GM23338 (cell line): ENCODE data around the gene WFDC12. TPM values are rescaled to one million over a fixed set of nuclear protein-coding genes. Genes with fewer than 3 reads are reported as not detected.

Source experiments
- ATAC-seq: fragments of 200-7000 bp; cut with Tn5 transposase; 3 replicates; pipeline ENCODE4 v1.9.1; 2020
- DNase-seq: peaks from one replicate; pipeline ENCODE4 v3.0.0-alpha.2; 2015; ENCODE audit warnings: low spot score
- H2AFZ ChIP-seq: fragments of 200-600 bp; sonication (generic); 2 replicates; pipeline ENCODE4 v1.8.0; 2016; ENCODE audit warnings: antibody characterized with exemption, mild to moderate bottlenecking, moderate library complexity
- H3F3A ChIP-seq: fragments of 200-600 bp; sonication (generic); replicated peaks from 2 replicates; pipeline ENCODE4 v1.8.0; 2017; ENCODE audit warnings: antibody characterized with exemption, mixed run types, low read depth
- H3K27ac ChIP-seq: fragments of 200-600 bp; sonication (generic); 2 replicates; pipeline ENCODE4 v1.6.1; 2016; ENCODE audit warnings: low read depth
- H3K27me3 ChIP-seq: fragments of 200-600 bp; sonication (generic); 2 replicates; pipeline ENCODE4 v1.8.0; 2016; ENCODE audit warnings: mild to moderate bottlenecking, mixed run types, moderate library complexity; ENCODE audit not compliant: insufficient read depth
- H3K36me3 ChIP-seq: fragments of 200-600 bp; sonication (generic); 2 replicates; pipeline ENCODE4 v1.8.0; 2016; ENCODE audit warnings: mild to moderate bottlenecking; ENCODE audit not compliant: insufficient read depth
- H3K4me1 ChIP-seq: fragments of 200-600 bp; sonication (generic); 2 replicates; pipeline ENCODE4 v1.8.0; 2016; ENCODE audit warnings: mild to moderate bottlenecking, moderate library complexity; ENCODE audit not compliant: insufficient read depth
- H3K4me2 ChIP-seq: fragments of 200-600 bp; sonication (generic); 2 replicates; pipeline ENCODE4 v1.7.1; 2017; ENCODE audit warnings: mixed run types
- H3K4me3 ChIP-seq: fragments of 200-600 bp; sonication (generic); 2 replicates; pipeline ENCODE4 v1.6.1; 2016; ENCODE audit warnings: mixed run types
- H3K79me2 ChIP-seq: fragments of 200-600 bp; sonication (generic); replicated peaks from 2 replicates; pipeline ENCODE4 v1.8.0; 2017; ENCODE audit warnings: mild to moderate bottlenecking; ENCODE audit not compliant: insufficient read depth
- H3K9me2 ChIP-seq: fragments of 200-600 bp; sonication (generic); 2 replicates; pipeline ENCODE4 v1.8.0; 2017; ENCODE audit not compliant: insufficient read depth
- H4K20me1 ChIP-seq: fragments of 200-600 bp; sonication (generic); replicated peaks from 2 replicates; pipeline ENCODE4 v1.8.0; 2017; ENCODE audit warnings: mild to moderate bottlenecking; ENCODE audit not compliant: insufficient read depth
- H3K27ac Mint-ChIP-seq: 2 replicates; pipeline ENCODE4 v1.8.0; 2020; ENCODE audit warnings: inconsistent platforms, mild to moderate bottlenecking, moderate library complexity, mixed read lengths
- H3K27me3 Mint-ChIP-seq: 3 replicates; pipeline ENCODE4 v1.8.0; 2022; ENCODE audit warnings: low read depth, mild to moderate bottlenecking, moderate library complexity, mixed read lengths, inconsistent platforms; ENCODE audit not compliant: insufficient read depth, poor library complexity
- H3K36me3 Mint-ChIP-seq: 3 replicates; pipeline ENCODE4 v1.8.0; 2021; ENCODE audit warnings: low read depth, mild to moderate bottlenecking, inconsistent platforms, moderate library complexity, mixed read lengths
- H3K4me1 Mint-ChIP-seq: 3 replicates; pipeline ENCODE4 v1.8.0; 2020; ENCODE audit warnings: mild to moderate bottlenecking, inconsistent platforms, mixed read lengths
- H3K4me3 Mint-ChIP-seq: 3 replicates; pipeline ENCODE4 v1.8.0; 2021; ENCODE audit warnings: moderate library complexity, mild to moderate bottlenecking, inconsistent platforms, mixed read lengths
- H3K9me3 Mint-ChIP-seq: 3 replicates; pipeline ENCODE4 v1.8.0; 2020; ENCODE audit warnings: moderate library complexity, mild to moderate bottlenecking, inconsistent platforms, mixed read lengths
- CREB1 ChIP-seq: fragments of 250-450 bp; sonication (Bioruptor Pico); IDR thresholded peaks from 2 replicates; pipeline ENCODE4 v1.5.0; 2020; ENCODE audit warnings: low read depth, mild to moderate bottlenecking, moderate library complexity
- CTCF ChIP-seq, 2 experiments: fragments of 200-600 bp in 1 of 2; sonication (generic) in 1 of 2; conservative IDR thresholded peaks; 2 replicates each; pipeline versions ENCODE4 v1.5.1 to v1.6.1; 2016 to 2017; ENCODE audit warnings: antibody characterized with exemption in 2 of 2, low read depth in 2 of 2, mild to moderate bottlenecking in 2 of 2, moderate library complexity in 1 of 2
- EZH2 ChIP-seq: fragments of 200-600 bp; sonication (generic); IDR thresholded peaks from one replicate; pipeline ENCODE4 v1.8.0; 2017; ENCODE audit warnings: antibody characterized with exemption, mild to moderate bottlenecking, low read depth; ENCODE audit not compliant: unreplicated experiment
- EZH2phosphoT487 ChIP-seq: fragments of 200-600 bp; sonication (generic); IDR thresholded peaks from one replicate; pipeline ENCODE4 v1.8.1; 2018; ENCODE audit warnings: antibody characterized with exemption; ENCODE audit not compliant: unreplicated experiment
- JUNB ChIP-seq: IDR thresholded peaks from one replicate; pipeline ENCODE4 v1.6.1; 2016; ENCODE audit warnings: antibody characterized with exemption; ENCODE audit not compliant: unreplicated experiment
- NANOG ChIP-seq: IDR thresholded peaks from 2 replicates; pipeline ENCODE4 v1.6.1; 2016; ENCODE audit warnings: antibody characterized with exemption, borderline replicate concordance
- POLR2AphosphoS5 ChIP-seq: IDR thresholded peaks from 2 replicates; pipeline ENCODE4 v1.6.1; 2016; ENCODE audit warnings: antibody characterized with exemption, low read depth
- STAT1 ChIP-seq: IDR thresholded peaks from one replicate; pipeline ENCODE4 v1.6.1; 2016; ENCODE audit warnings: antibody characterized with exemption; ENCODE audit not compliant: unreplicated experiment
- ZNF114 ChIP-seq: fragments of 250-450 bp; sonication (Bioruptor Pico); IDR thresholded peaks from 2 replicates; pipeline ENCODE4 v1.5.0; 2020; ENCODE audit warnings: mild to moderate bottlenecking, moderate library complexity
- ZNF331 ChIP-seq: fragments of 250-450 bp; sonication (Bioruptor Pico); IDR thresholded peaks from 2 replicates; pipeline ENCODE4 v1.5.0; 2020; ENCODE audit warnings: low read depth, mild to moderate bottlenecking, moderate library complexity
- polyA plus RNA-seq: library from polyadenylated mRNA; unstranded; fragments of >200 nt; fragmentation: Nextera tagmentation; extraction: Ambion mirVana; gene quantifications from 2 replicates; pipeline ENCODE4 v1.2.1, GENCODE V29; 2016
- total RNA-seq: library from RNA; depleted of rRNA; stranded (reverse); fragments of >200 nt; shearing (Covaris generic); gene quantifications from 2 replicates; pipeline ENCODE4 v1.2.3, GENCODE V29; 2014
- TF ChIP-seq, protein P1 (sequence below): IDR thresholded peaks from 2 replicates; pipeline ENCODE4 v1.6.1; 2016; ENCODE audit warnings: antibody characterized with exemption
- TF ChIP-seq, protein P2 (sequence below): IDR thresholded peaks from one replicate; pipeline ENCODE4 v1.6.1; 2018; ENCODE audit warnings: antibody characterized with exemption; ENCODE audit not compliant: unreplicated experiment
- TF ChIP-seq, protein P3 (sequence below): fragments of 250-450 bp; sonication (Bioruptor Pico); IDR thresholded peaks from 2 replicates; pipeline ENCODE4 v1.5.0; 2020; ENCODE audit warnings: mild to moderate bottlenecking, moderate library complexity

The WFDC12 gene
- total and polyA plus RNA-seq, 2 experiments from 2014 or later: not detected

DNA sequence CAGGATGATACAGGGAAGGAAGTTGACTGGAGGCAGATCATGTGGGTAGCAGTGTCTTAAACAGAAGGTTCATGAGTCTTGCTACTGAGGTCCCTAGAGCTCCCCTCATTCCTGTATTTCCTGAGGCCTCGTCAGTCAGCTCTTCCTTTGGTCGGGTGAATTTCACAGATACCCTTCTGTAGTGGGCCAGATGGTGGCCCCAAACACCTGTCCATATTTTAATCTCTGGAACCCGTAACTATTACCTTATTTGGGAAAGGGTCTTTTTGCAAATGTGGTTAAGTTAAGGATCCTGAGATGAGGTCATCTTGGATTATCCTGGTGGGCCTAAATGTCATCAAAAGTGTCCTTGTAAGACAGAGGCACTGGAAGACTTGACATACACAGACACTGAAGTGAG lies 32.9 kb downstream of the WFDC12 start (continued):
- no peak for TF ChIP-seq ZNF331 (CRISPR knock-in tag)

- H3F3A ChIP-seq: no peaks in the 10 kb centered on the region
- no peak overlapping the region for H3K27ac Mint-ChIP-seq
- H2AFZ ChIP-seq: no peak overlapping the region
- no peak overlapping the region for H3K4me2 ChIP-seq
- no peak overlapping the region for H3K4me3 Mint-ChIP-seq
- H3K4me3 ChIP-seq: no peak overlapping the region
- H3K4me1 Mint-ChIP-seq: peaks cover 14% of the 10 kb centered on the region
- no peaks in the 10 kb centered on the region for H3K9me3 Mint-ChIP-seq
- H3K27me3 ChIP-seq: no peaks in the 10 kb centered on the region
- H3K4me1 ChIP-seq: peaks cover 6% of the 10 kb centered on the region; the same call in 1 of the 2 replicates
- H4K20me1 ChIP-seq: no peaks in the 10 kb centered on the region
- no peaks in the 10 kb centered on the region for H3K79me2 ChIP-seq
- H3K27ac ChIP-seq: no peak overlapping the region
- H3K36me3 Mint-ChIP-seq: no peaks in the 10 kb centered on the region; the same call in 2 of the 3 replicates
- no peak for DNase-seq
- H3K9me2 ChIP-seq: no peaks in the 10 kb centered on the region
- ATAC-seq: no peak
- TF ChIP-seq ZNF114 (CRISPR knock-in tag): no peak
- TF ChIP-seq, protein P1, sequence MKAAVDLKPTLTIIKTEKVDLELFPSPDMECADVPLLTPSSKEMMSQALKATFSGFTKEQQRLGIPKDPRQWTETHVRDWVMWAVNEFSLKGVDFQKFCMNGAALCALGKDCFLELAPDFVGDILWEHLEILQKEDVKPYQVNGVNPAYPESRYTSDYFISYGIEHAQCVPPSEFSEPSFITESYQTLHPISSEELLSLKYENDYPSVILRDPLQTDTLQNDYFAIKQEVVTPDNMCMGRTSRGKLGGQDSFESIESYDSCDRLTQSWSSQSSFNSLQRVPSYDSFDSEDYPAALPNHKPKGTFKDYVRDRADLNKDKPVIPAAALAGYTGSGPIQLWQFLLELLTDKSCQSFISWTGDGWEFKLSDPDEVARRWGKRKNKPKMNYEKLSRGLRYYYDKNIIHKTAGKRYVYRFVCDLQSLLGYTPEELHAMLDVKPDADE: no peak
- TF ChIP-seq ZNF331 (CRISPR knock-in tag): no peak
- TF ChIP-seq STAT1: no peak
- TF ChIP-seq CREB1 (CRISPR knock-in tag): no peak
- TF ChIP-seq EZH2phosphoT487: no peak
- TF ChIP-seq CTCF (conservative IDR thresholded peaks at IDR 0.05; ENCODE audit: low read depth in 2 of 2): no peak
- TF ChIP-seq, protein P2, sequence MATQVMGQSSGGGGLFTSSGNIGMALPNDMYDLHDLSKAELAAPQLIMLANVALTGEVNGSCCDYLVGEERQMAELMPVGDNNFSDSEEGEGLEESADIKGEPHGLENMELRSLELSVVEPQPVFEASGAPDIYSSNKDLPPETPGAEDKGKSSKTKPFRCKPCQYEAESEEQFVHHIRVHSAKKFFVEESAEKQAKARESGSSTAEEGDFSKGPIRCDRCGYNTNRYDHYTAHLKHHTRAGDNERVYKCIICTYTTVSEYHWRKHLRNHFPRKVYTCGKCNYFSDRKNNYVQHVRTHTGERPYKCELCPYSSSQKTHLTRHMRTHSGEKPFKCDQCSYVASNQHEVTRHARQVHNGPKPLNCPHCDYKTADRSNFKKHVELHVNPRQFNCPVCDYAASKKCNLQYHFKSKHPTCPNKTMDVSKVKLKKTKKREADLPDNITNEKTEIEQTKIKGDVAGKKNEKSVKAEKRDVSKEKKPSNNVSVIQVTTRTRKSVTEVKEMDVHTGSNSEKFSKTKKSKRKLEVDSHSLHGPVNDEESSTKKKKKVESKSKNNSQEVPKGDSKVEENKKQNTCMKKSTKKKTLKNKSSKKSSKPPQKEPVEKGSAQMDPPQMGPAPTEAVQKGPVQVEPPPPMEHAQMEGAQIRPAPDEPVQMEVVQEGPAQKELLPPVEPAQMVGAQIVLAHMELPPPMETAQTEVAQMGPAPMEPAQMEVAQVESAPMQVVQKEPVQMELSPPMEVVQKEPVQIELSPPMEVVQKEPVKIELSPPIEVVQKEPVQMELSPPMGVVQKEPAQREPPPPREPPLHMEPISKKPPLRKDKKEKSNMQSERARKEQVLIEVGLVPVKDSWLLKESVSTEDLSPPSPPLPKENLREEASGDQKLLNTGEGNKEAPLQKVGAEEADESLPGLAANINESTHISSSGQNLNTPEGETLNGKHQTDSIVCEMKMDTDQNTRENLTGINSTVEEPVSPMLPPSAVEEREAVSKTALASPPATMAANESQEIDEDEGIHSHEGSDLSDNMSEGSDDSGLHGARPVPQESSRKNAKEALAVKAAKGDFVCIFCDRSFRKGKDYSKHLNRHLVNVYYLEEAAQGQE: no peak
- TF ChIP-seq POLR2AphosphoS5: no peak
- TF ChIP-seq, protein P3, sequence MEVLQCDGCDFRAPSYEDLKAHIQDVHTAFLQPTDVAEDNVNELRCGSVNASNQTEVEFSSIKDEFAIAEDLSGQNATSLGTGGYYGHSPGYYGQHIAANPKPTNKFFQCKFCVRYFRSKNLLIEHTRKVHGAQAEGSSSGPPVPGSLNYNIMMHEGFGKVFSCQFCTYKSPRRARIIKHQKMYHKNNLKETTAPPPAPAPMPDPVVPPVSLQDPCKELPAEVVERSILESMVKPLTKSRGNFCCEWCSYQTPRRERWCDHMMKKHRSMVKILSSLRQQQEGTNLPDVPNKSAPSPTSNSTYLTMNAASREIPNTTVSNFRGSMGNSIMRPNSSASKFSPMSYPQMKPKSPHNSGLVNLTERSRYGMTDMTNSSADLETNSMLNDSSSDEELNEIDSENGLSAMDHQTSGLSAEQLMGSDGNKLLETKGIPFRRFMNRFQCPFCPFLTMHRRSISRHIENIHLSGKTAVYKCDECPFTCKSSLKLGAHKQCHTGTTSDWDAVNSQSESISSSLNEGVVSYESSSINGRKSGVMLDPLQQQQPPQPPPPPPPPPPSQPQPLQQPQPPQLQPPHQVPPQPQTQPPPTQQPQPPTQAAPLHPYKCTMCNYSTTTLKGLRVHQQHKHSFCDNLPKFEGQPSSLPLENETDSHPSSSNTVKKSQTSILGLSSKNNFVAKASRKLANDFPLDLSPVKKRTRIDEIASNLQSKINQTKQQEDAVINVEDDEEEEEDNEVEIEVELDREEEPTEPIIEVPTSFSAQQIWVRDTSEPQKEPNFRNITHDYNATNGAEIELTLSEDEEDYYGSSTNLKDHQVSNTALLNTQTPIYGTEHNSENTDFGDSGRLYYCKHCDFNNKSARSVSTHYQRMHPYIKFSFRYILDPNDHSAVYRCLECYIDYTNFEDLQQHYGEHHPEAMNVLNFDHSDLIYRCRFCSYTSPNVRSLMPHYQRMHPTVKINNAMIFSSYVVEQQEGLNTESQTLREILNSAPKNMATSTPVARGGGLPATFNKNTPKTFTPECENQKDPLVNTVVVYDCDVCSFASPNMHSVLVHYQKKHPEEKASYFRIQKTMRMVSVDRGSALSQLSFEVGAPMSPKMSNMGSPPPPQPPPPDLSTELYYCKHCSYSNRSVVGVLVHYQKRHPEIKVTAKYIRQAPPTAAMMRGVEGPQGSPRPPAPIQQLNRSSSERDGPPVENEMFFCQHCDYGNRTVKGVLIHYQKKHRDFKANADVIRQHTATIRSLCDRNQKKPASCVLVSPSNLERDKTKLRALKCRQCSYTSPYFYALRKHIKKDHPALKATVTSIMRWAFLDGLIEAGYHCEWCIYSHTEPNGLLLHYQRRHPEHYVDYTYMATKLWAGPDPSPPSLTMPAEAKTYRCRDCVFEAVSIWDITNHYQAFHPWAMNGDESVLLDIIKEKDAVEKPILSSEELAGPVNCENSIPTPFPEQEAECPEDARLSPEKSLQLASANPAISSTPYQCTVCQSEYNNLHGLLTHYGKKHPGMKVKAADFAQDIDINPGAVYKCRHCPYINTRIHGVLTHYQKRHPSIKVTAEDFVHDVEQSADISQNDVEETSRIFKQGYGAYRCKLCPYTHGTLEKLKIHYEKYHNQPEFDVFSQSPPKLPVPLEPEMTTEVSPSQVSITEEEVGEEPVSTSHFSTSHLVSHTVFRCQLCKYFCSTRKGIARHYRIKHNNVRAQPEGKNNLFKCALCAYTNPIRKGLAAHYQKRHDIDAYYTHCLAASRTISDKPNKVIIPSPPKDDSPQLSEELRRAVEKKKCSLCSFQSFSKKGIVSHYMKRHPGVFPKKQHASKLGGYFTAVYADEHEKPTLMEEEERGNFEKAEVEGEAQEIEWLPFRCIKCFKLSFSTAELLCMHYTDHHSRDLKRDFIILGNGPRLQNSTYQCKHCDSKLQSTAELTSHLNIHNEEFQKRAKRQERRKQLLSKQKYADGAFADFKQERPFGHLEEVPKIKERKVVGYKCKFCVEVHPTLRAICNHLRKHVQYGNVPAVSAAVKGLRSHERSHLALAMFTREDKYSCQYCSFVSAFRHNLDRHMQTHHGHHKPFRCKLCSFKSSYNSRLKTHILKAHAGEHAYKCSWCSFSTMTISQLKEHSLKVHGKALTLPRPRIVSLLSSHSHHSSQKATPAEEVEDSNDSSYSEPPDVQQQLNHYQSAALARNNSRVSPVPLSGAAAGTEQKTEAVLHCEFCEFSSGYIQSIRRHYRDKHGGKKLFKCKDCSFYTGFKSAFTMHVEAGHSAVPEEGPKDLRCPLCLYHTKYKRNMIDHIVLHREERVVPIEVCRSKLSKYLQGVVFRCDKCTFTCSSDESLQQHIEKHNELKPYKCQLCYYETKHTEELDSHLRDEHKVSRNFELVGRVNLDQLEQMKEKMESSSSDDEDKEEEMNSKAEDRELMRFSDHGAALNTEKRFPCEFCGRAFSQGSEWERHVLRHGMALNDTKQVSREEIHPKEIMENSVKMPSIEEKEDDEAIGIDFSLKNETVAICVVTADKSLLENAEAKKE (CRISPR knock-in tag): no peak
- no peak for TF ChIP-seq JUNB
- TF ChIP-seq NANOG: no peak
- no peak for TF ChIP-seq EZH2
- H3K36me3 ChIP-seq: no peaks in the 10 kb centered on the region; the same call in 1 of the 2 replicates
- H3K27me3 Mint-ChIP-seq: peaks cover 3% of the 10 kb centered on the region
Observed at GRCh38 chr20:45090481-45090880, 33.8 kb downstream of the WFDC12 start.
